GM12878 (cell line): ENCODE results near the gene PTK6. TPM values are rescaled to one million over a fixed set of nuclear protein-coding genes. Genes with fewer than 3 reads are reported as not detected.

ENCODE experiments used
- ATAC-seq: fragments of 200-7000 bp; cut with Tn5 transposase; 3 replicates; pipeline ENCODE4 v1.9.1; 2020; ENCODE audit warnings: mild to moderate bottlenecking, moderate library complexity
- BruUV-seq: library from RNA; stranded (reverse); fragments of 400-500 nt; replicated peaks from 2 replicates; lab custom pipeline; 2021; lab: Mats Ljungman, UMichigan
- CTCF ChIA-PET: fragments of 300-600 bp; sonication (Branson Sonifier 250); formaldehyde crosslinking; extraction: SDS; loops from one replicate; lab custom pipeline; 2021; ENCODE audit warnings: inconsistent platforms; lab: Yijun Ruan, JAX
- POLR2A ChIA-PET: fragments of 350-600 bp; formaldehyde crosslinking; extraction: SDS; loops from one replicate; lab custom pipeline; 2021; ENCODE audit warnings: inconsistent platforms; lab: Charles Lee
- RAD21 ChIA-PET: fragments of 300-600 bp; sonication (Branson Sonifier 250); formaldehyde crosslinking; loops from one replicate; lab custom pipeline; 2023; ENCODE audit warnings: antibody characterized with exemption; ENCODE audit not compliant: unreplicated experiment; lab: Charles Lee
- SMC1A ChIA-PET: fragments of 300-600 bp; sonication (Branson Sonifier 250); formaldehyde crosslinking; loops from one replicate; lab custom pipeline; 2023; ENCODE audit not compliant: unreplicated experiment, uncharacterized antibody; lab: Charles Lee
- DNase-seq: peaks from one replicate; pipeline ENCODE4 v3.0.0-alpha.2; 2011; ENCODE audit warnings: low read depth, low spot score
- FAIRE-seq: peaks from 3 replicates; lab custom pipeline; 2011; peaks lifted over from hg19 to GRCh38; lab: Jason Lieb, UNC
- H2AFZ ChIP-seq: 2 replicates; pipeline ENCODE4 v1.6.0; 2011; ENCODE audit warnings: low read depth, low read length, control low read depth; ENCODE audit not compliant: control insufficient read depth
- H3K27ac ChIP-seq: 2 replicates; pipeline ENCODE4 v1.5.1; 2011; ENCODE audit warnings: control low read depth; ENCODE audit not compliant: control insufficient read depth, insufficient read depth
- H3K27me3 ChIP-seq, 2 experiments: replicated peaks in 1 of 2; 2 replicates each; pipeline versions ENCODE4 v1.6.0 to v1.6.1; 2011; ENCODE audit warnings: low read length in 1 of 2; ENCODE audit not compliant: control insufficient read depth in 2 of 2, insufficient read depth in 2 of 2
- H3K36me3 ChIP-seq, 2 experiments: 2 replicates each; pipeline ENCODE4 v1.5.1; 2011; ENCODE audit warnings: low read length in 1 of 2; ENCODE audit not compliant: control insufficient read depth in 2 of 2, insufficient read depth in 2 of 2
- H3K4me1 ChIP-seq: 2 replicates; pipeline ENCODE4 v1.6.1; 2011; ENCODE audit warnings: mild to moderate bottlenecking, low read length, moderate library complexity, mixed read lengths; ENCODE audit not compliant: control insufficient read depth, insufficient read depth
- H3K4me2 ChIP-seq: 2 replicates; pipeline ENCODE4 v1.6.0; 2011; ENCODE audit warnings: control low read depth; ENCODE audit not compliant: control insufficient read depth, insufficient read depth
- H3K4me3 ChIP-seq: fragments of 200-600 bp; sonication (generic); 2 replicates; pipeline ENCODE4 v1.5.1; 2016
- H3K79me2 ChIP-seq: 2 replicates; pipeline ENCODE4 v1.6.0; 2011; ENCODE audit warnings: low read length; ENCODE audit not compliant: control insufficient read depth, insufficient read depth
- H3K9ac ChIP-seq: 2 replicates; pipeline ENCODE4 v1.8.0; 2011; ENCODE audit warnings: low read length, control low read depth, mixed read lengths; ENCODE audit not compliant: control insufficient read depth, insufficient read depth
- H3K9me3 ChIP-seq: replicated peaks from 3 replicates; pipeline ENCODE4 v1.5.1; 2011; ENCODE audit warnings: mild to moderate bottlenecking, low read length; ENCODE audit not compliant: control insufficient read depth, insufficient read depth
- H4K20me1 ChIP-seq: 2 replicates; pipeline ENCODE4 v1.6.0; 2011; ENCODE audit not compliant: control insufficient read depth, insufficient read depth
- ESRRA ChIP-seq: IDR thresholded peaks from 2 replicates; pipeline ENCODE4 v1.6.1; 2012; ENCODE audit warnings: mild to moderate bottlenecking, low read length, improper control_type of control experiment
- MEF2A ChIP-seq: IDR thresholded peaks from 2 replicates; pipeline ENCODE4 v1.6.1; 2011; ENCODE audit warnings: low read depth, mild to moderate bottlenecking, low read length, moderate library complexity; ENCODE audit not compliant: insufficient read depth
- RAD51 ChIP-seq: fragments of 450-650 bp; IDR thresholded peaks from 2 replicates; pipeline ENCODE4 v1.6.1; 2016; ENCODE audit warnings: moderate library complexity, mild to moderate bottlenecking, inconsistent platforms
- RUNX3 ChIP-seq: IDR thresholded peaks from 2 replicates; pipeline ENCODE4 v1.6.1; 2012; ENCODE audit warnings: low read length, inconsistent platforms
- SMC3 ChIP-seq: IDR thresholded peaks from 2 replicates; pipeline ENCODE4 v1.6.1; 2011; ENCODE audit warnings: low read length, improper control_type of control experiment, borderline replicate concordance
- WGBS: methylation state at CpG from one replicate; pipeline ENCODE4 v1.1.6; 2016; ENCODE audit warnings: low lambda C conversion rate; ENCODE audit not compliant: insufficient replicate concordance, insufficient coverage; ENCODE audit errors: missing lambda C conversion rate; 5-methylcytosine and 5-hydroxymethylcytosine counted together
- in situ Hi-C: fragments of 300-500 bp; cut with MboI; formaldehyde crosslinking; loops from 9 replicates; pipeline ENCODE4 v1.14.3; 2018; ENCODE audit warnings: mixed read lengths
- intact Hi-C: fragments of 100-400 bp; cut with micrococcal nuclease; formaldehyde crosslinking; loops from one replicate; pipeline ENCODE4 v1.14.2; 2022; ENCODE audit not compliant: unreplicated experiment
- polyA plus RNA-seq, 11 experiments: library from polyadenylated mRNA; depleted of rRNA in 4 of 11; unstranded in 6 of 11; stranded (reverse) in 5 of 11; fragments of >200 nt; fragmentation: Nextera tagmentation in 4 of 11; fragmentation: Illumina TruSeq in 1 of 11; extraction: Ambion mirVana in 4 of 11; extraction: Trizol in 1 of 11; gene quantifications; 1 replicate in 1 of 11; 2 replicates in 10 of 11; pipeline versions ENCODE4 v1.2.1 to v1.2.3, GENCODE V29; 2011 to 2016; ENCODE audit warnings: inconsistent platforms in 2 of 11, missing spikeins in 2 of 11, low read depth in 1 of 11
- total RNA-seq, 4 experiments: library from RNA; depleted of rRNA in 3 of 4; stranded (reverse); fragments of >200 nt in 3 of 4; fragmentation: Illumina TruSeq in 1 of 4; extraction: Trizol in 1 of 4; gene quantifications; 2 replicates each; pipeline versions ENCODE4 v1.2.1 to v1.2.3, GENCODE V29; 2013 to 2021
- TF ChIP-seq, protein P1 (sequence below), 3 experiments: IDR thresholded peaks in 2 of 3; conservative IDR thresholded peaks in 1 of 3; 2 replicates each; pipeline ENCODE4 v1.5.1; 2011; ENCODE audit warnings: low read depth in 3 of 3, low read length in 3 of 3, mild to moderate bottlenecking in 3 of 3, control low read depth in 2 of 3, moderate library complexity in 2 of 3, inconsistent platforms in 1 of 3, mixed read lengths in 1 of 3; ENCODE audit not compliant: control insufficient read depth in 2 of 3, insufficient read depth in 1 of 3; ENCODE audit errors: extremely low read depth in 1 of 3

The PTK6 gene
- total and polyA plus RNA-seq, 10 of the 15 experiments (the other 5 are each of a cell fraction or from before 2014, with no cell fraction given) = 0.02 to 0.21 (median 0.09) TPM; not detected in 3

GRCh38 chr20:63579017-63579694 lies 42.0 kb upstream of the PTK6 start:
- Histone ChIP-seq H3K4me1 (peaks cover 5% of the 10 kb centered on the region), H3K36me3 (no peaks in the 10 kb centered on the region), H2AFZ (no peak overlapping the region), H3K9ac (no peak overlapping the region), H3K4me2 (no peak overlapping the region), H3K27me3 (no peaks in the 10 kb centered on the region), H4K20me1 (no peaks in the 10 kb centered on the region; the same call in 1 of the 2 replicates), H3K79me2 (no peaks in the 10 kb centered on the region), H3K4me3 (no peak overlapping the region), H3K27ac (no peak overlapping the region), H3K9me3 (no peaks in the 10 kb centered on the region)
- ChIA-PET CTCF (interaction anchor here (2.4 to 3.6 kb wide), 3 partner anchors 23 to 62 kb away, joined by 7 to 24 read pairs (median 10); partner anchors contain the start of gene PTK6), POLR2A (no interaction called here), RAD21 (interaction anchor here (2.3 kb wide), 1 partner anchor 41 kb away, joined by 15 read pairs; the partner anchor contains the start of gene PTK6), SMC1A (interaction anchor here (1.3 to 2.7 kb wide), 2 partner anchors 23 to 41 kb away, joined by 3 to 11 read pairs; no protein-coding TSS in a partner anchor)
- BruUV-seq = no TSS peak
- intact Hi-C loops = loop anchor here (2.0 kb wide), 1 partner anchor 40 kb away; no protein-coding TSS in a partner anchor
- TF ChIP-seq RAD51 (no peak), ESRRA (no peak), RUNX3 (no peak)
- WGBS = 43% methylated on average over 19 of the region's 19 CpGs
- ATAC-seq (peak; percentile 7; the same call in 1 of the 3 replicates), FAIRE-seq (no peak), DNase-seq (no peak)
- in situ Hi-C loops = no loop called here

DNA sequence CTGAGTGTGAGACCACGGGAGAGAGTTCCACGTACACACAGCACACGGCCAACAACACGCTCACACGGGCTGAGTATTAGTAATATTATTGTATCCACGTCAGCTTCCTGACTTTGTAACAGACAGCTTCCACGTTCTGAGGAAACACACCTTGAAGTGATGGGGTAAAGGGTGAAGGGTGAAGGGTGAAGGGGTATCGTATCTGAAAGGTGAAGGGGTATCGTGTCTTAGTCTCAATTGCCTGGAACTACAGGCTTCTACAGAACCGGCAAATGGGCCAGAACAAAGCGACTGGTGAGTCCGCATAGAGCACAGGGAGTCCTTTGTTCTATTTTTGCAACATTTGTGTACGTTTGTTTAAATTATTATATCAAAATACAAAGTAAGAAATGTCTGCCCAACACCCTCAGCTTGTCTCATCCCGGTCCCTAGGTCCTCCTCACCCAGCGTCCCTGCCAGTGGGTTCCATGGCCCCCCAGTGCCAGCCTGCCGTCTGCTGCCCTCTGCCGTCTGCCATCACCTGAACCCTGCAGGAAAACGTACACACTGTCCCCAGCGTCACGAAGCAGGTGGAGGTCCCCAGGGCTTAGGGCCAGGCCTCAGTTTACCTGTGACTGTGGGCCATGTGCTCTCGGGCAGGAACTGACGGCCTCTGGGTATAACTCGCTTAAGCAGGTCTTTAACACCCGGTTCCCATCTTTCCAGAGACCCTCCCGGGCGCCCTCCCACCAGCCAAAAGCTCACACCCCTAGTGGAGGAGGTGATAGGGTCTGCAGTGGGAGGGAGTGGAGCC lies 41.2 kb upstream of the PTK6 start:
- SMC1A ChIA-PET = interaction anchor here (1.3 to 2.7 kb wide), 2 partner anchors 24 to 40 kb away, joined by 3 to 11 read pairs; no protein-coding TSS in a partner anchor
- WGBS = 36% methylated on average over 25 of the region's 26 CpGs
- peaks cover 6% of the 10 kb centered on the region for H3K4me1 ChIP-seq
- no peak for TF ChIP-seq MEF2A
- TF ChIP-seq SMC3 = peak; percentile 44; the same call in 1 of the 2 replicates
- TF ChIP-seq, protein P1, sequence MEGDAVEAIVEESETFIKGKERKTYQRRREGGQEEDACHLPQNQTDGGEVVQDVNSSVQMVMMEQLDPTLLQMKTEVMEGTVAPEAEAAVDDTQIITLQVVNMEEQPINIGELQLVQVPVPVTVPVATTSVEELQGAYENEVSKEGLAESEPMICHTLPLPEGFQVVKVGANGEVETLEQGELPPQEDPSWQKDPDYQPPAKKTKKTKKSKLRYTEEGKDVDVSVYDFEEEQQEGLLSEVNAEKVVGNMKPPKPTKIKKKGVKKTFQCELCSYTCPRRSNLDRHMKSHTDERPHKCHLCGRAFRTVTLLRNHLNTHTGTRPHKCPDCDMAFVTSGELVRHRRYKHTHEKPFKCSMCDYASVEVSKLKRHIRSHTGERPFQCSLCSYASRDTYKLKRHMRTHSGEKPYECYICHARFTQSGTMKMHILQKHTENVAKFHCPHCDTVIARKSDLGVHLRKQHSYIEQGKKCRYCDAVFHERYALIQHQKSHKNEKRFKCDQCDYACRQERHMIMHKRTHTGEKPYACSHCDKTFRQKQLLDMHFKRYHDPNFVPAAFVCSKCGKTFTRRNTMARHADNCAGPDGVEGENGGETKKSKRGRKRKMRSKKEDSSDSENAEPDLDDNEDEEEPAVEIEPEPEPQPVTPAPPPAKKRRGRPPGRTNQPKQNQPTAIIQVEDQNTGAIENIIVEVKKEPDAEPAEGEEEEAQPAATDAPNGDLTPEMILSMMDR (IDR thresholded peaks at IDR 0.05 in 2 of 3, conservative IDR thresholded peaks at IDR 0.05 in 1 of 3; ENCODE audit: control insufficient read depth in 2 of 3, extremely low read depth in 1 of 3, insufficient read depth in 1 of 3, low read depth in 3 of 3, low read length in 3 of 3) = peak; percentile 3 to 44 (median 40); a peak in 2 of 6 replicates
- TF ChIP-seq, all 136 proteins: peak for 2
- no peaks in the 10 kb centered on the region for H3K36me3 ChIP-seq
- ATAC-seq (no peak; the same call in 2 of the 3 replicates), DNase-seq (no peak), FAIRE-seq (no peak)
- H3K4me2 ChIP-seq = no peak overlapping the region
- no peak overlapping the region for H2AFZ ChIP-seq
- H3K27me3 ChIP-seq = no peaks in the 10 kb centered on the region
- H3K79me2 ChIP-seq = peaks cover 2% of the 10 kb centered on the region; the same call in 1 of the 2 replicates
- no peaks in the 10 kb centered on the region; the same call in 1 of the 2 replicates for H4K20me1 ChIP-seq
- no peak overlapping the region for H3K9ac ChIP-seq
- no peak overlapping the region for H3K4me3 ChIP-seq
- in situ Hi-C loops (no loop called here), intact Hi-C loops (loop anchor here (2.0 kb wide), 1 partner anchor 40 kb away; no protein-coding TSS in a partner anchor)
- H3K9me3 ChIP-seq = no peaks in the 10 kb centered on the region
- H3K27ac ChIP-seq = no peak overlapping the region
- ChIA-PET RAD21 (interaction anchor here (0.9 to 2.3 kb wide), 2 partner anchors 40 to 287 kb away, joined by 3 to 15 read pairs; partner anchors contain the start of genes PTK6 and TPD52L2), POLR2A (no interaction called here), CTCF (interaction anchor here (0.7 to 3.6 kb wide), 6 partner anchors 23 to 82 kb away, joined by 3 to 24 read pairs (median 6); partner anchors contain the start of gene PTK6)
- no TSS peak for BruUV-seq
